H1 (cell line): ENCODE measurements around the gene ADIPOR2. TPM values are rescaled to one million over a fixed set of nuclear protein-coding genes. Genes with fewer than 3 reads are reported as not detected.

ENCODE experiments used
- CTCF ChIA-PET: fragments of 300-600 bp; sonication (Branson Sonifier 250); formaldehyde crosslinking; loops from one replicate; lab custom pipeline; 2021; ENCODE audit not compliant: partially characterized antibody; lab: Charles Lee
- POLR2A ChIA-PET: fragments of 300-600 bp; sonication (Branson Sonifier 250); formaldehyde crosslinking; loops from one replicate; lab custom pipeline; 2021; ENCODE audit warnings: inconsistent platforms; ENCODE audit not compliant: partially characterized antibody; lab: Charles Lee
- DNase-seq, 2 experiments: peaks; one replicate each; pipeline versions ENCODE4 v3.0.0 to v3.0.0-alpha.2; 2010 to 2022; ENCODE audit warnings: low spot score in 2 of 2, low read depth in 1 of 2, mixed read lengths in 1 of 2
- FAIRE-seq: peaks from 2 replicates; lab custom pipeline; 2011; peaks lifted over from hg19 to GRCh38; lab: Jason Lieb, UNC
- H2AFZ ChIP-seq: 2 replicates; pipeline ENCODE4 v1.8.1; 2012; ENCODE audit warnings: low read length, inconsistent platforms
- H2AK5ac ChIP-seq: 2 replicates; pipeline ENCODE4 v1.6.1; 2013; ENCODE audit warnings: low read depth, low read length
- H2BK120ac ChIP-seq: replicated peaks from 2 replicates; pipeline ENCODE3; 2013; ENCODE audit warnings: low read depth, low read length, inconsistent platforms
- H2BK12ac ChIP-seq: 2 replicates; pipeline ENCODE4 v1.6.1; 2013; ENCODE audit warnings: low read depth, low read length
- H2BK15ac ChIP-seq: 2 replicates; pipeline ENCODE4 v1.6.1; 2013; ENCODE audit warnings: low read length
- H2BK20ac ChIP-seq: 2 replicates; pipeline ENCODE4 v1.6.1; 2013; ENCODE audit warnings: low read length
- H2BK5ac ChIP-seq: 2 replicates; pipeline ENCODE4 v1.6.1; 2013; ENCODE audit warnings: low read depth, low read length
- H3K14ac ChIP-seq: 2 replicates; pipeline ENCODE4 v1.6.1; 2013; ENCODE audit warnings: inconsistent platforms; ENCODE audit not compliant: insufficient read length
- H3K18ac ChIP-seq: 2 replicates; pipeline ENCODE4 v1.6.1; 2013; ENCODE audit warnings: low read length; ENCODE audit errors: extremely low read depth
- H3K23ac ChIP-seq: 2 replicates; pipeline ENCODE4 v1.6.1; 2013; ENCODE audit warnings: inconsistent platforms; ENCODE audit not compliant: insufficient read length
- H3K23me2 ChIP-seq: 2 replicates; pipeline ENCODE4 v1.6.1; 2013; ENCODE audit warnings: low read depth, low read length
- H3K27ac ChIP-seq: 2 replicates; pipeline ENCODE4 v1.6.1; 2011; ENCODE audit warnings: low read depth, low read length, inconsistent platforms
- H3K27me3 ChIP-seq, 4 experiments: replicated peaks in 1 of 4; 1 replicate in 1 of 4; 2 replicates in 3 of 4; pipeline versions ENCODE4 v1.6.1 to v1.8.1; 2011 to 2013; ENCODE audit warnings: low read length in 3 of 4, mild to moderate bottlenecking in 3 of 4, inconsistent platforms in 2 of 4, mixed read lengths in 2 of 4, moderate library complexity in 1 of 4; ENCODE audit not compliant: control insufficient read depth in 3 of 4, insufficient read depth in 3 of 4; ENCODE audit errors: extremely low read depth in 1 of 4
- H3K36me3 ChIP-seq, 4 experiments: 2 replicates each; pipeline versions ENCODE4 v1.6.1 to v1.8.1; 2011 to 2013; ENCODE audit warnings: mild to moderate bottlenecking in 4 of 4, low read length in 3 of 4, moderate library complexity in 2 of 4, control low read depth in 1 of 4, inconsistent platforms in 1 of 4; ENCODE audit not compliant: insufficient read depth in 4 of 4, control insufficient read depth in 2 of 4
- H3K4ac ChIP-seq: replicated peaks from 2 replicates; pipeline ENCODE3; 2013; ENCODE audit warnings: low read length, low read depth, mixed read lengths, inconsistent platforms; ENCODE audit not compliant: insufficient read length
- H3K4me1 ChIP-seq, 4 experiments: replicated peaks in 1 of 4; 1 replicate in 1 of 4; 2 replicates in 3 of 4; pipeline versions ENCODE4 v1.6.1 to v1.8.1; 2011 to 2013; ENCODE audit warnings: low read length in 3 of 4, inconsistent platforms in 2 of 4, mixed read lengths in 1 of 4; ENCODE audit not compliant: insufficient read depth in 4 of 4, control insufficient read depth in 3 of 4
- H3K4me2 ChIP-seq, 2 experiments: 2 replicates each; pipeline versions ENCODE4 v1.6.1 to v1.8.1; 2011 to 2013; ENCODE audit warnings: low read depth in 2 of 2, low read length in 2 of 2, control low read depth in 1 of 2, inconsistent platforms in 1 of 2, mild to moderate bottlenecking in 1 of 2; ENCODE audit not compliant: insufficient read depth in 1 of 2
- H3K4me3 ChIP-seq, 4 experiments: fragments of 200-600, 300-600 bp in 1 of 4; sonication (generic), shearing (Covaris generic), sonication (Bioruptor Twin) in 1 of 4; 2 replicates each; pipeline versions ENCODE4 v1.5.1 to v1.8.1; 2011 to 2016; ENCODE audit warnings: low read length in 4 of 4, low read depth in 3 of 4, control low read depth in 2 of 4, inconsistent platforms in 2 of 4, mild to moderate bottlenecking in 2 of 4, mixed read lengths in 1 of 4, moderate library complexity in 1 of 4; ENCODE audit not compliant: insufficient read depth in 2 of 4; ENCODE audit errors: extremely low read depth in 1 of 4
- H3K56ac ChIP-seq: replicated peaks from 2 replicates; pipeline ENCODE3; 2013; ENCODE audit warnings: low read depth, mild to moderate bottlenecking, mixed read lengths, low read length, inconsistent platforms; ENCODE audit not compliant: insufficient read length
- H3K79me1 ChIP-seq: 2 replicates; pipeline ENCODE4 v1.6.1; 2013; ENCODE audit warnings: low read depth, low read length, control low read depth
- H3K79me2 ChIP-seq, 2 experiments: 2 replicates each; pipeline versions ENCODE4 v1.6.1 to v1.8.1; 2012 to 2013; ENCODE audit warnings: low read length in 2 of 2, mild to moderate bottlenecking in 2 of 2, inconsistent platforms in 1 of 2; ENCODE audit not compliant: insufficient read depth in 2 of 2, control insufficient read depth in 1 of 2
- H3K9ac ChIP-seq, 4 experiments: replicated peaks in 1 of 4; 1 replicate in 1 of 4; 2 replicates in 3 of 4; pipeline versions ENCODE4 v1.6.1 to v1.8.1; 2011 to 2013; ENCODE audit warnings: low read depth in 3 of 4, low read length in 3 of 4, control low read depth in 2 of 4, mild to moderate bottlenecking in 2 of 4, moderate library complexity in 2 of 4, inconsistent platforms in 1 of 4; ENCODE audit errors: extremely low read depth in 1 of 4
- H3K9me3 ChIP-seq, 2 experiments: 2 replicates each; pipeline versions ENCODE4 v1.6.1 to v1.8.1; 2012 to 2013; ENCODE audit warnings: mild to moderate bottlenecking in 2 of 2, moderate library complexity in 2 of 2, control low read depth in 1 of 2, inconsistent platforms in 1 of 2, low read depth in 1 of 2, low read length in 1 of 2, mixed read lengths in 1 of 2; ENCODE audit not compliant: insufficient read depth in 2 of 2
- H4K20me1 ChIP-seq, 2 experiments: replicated peaks in 1 of 2; 2 replicates each; pipeline versions ENCODE3 to v1.8.1; 2011 to 2013; ENCODE audit warnings: inconsistent platforms in 2 of 2, low read length in 2 of 2, mild to moderate bottlenecking in 1 of 2; ENCODE audit not compliant: insufficient read depth in 2 of 2, control insufficient read depth in 1 of 2
- H4K5ac ChIP-seq: 2 replicates; pipeline ENCODE4 v1.6.1; 2013; ENCODE audit warnings: low read length, low read depth, mixed read lengths, inconsistent platforms; ENCODE audit not compliant: insufficient read length
- H4K8ac ChIP-seq: 2 replicates; pipeline ENCODE4 v1.8.0; 2013; ENCODE audit warnings: mild to moderate bottlenecking, moderate library complexity, low read length, inconsistent platforms; ENCODE audit not compliant: insufficient read depth; ENCODE audit errors: extremely low read depth
- H4K91ac ChIP-seq: replicated peaks from 2 replicates; pipeline ENCODE3; 2013; ENCODE audit warnings: low read length, mixed read lengths, inconsistent platforms; ENCODE audit not compliant: insufficient read length
- BACH1 ChIP-seq: IDR thresholded peaks from 2 replicates; pipeline ENCODE4 v1.6.1; 2012; ENCODE audit warnings: low read length, improper control_type of control experiment
- BCL11A ChIP-seq, 2 experiments: IDR thresholded peaks; one replicate each; pipeline ENCODE4 v1.6.1; 2011; ENCODE audit warnings: low read depth in 2 of 2, low read length in 2 of 2, mild to moderate bottlenecking in 2 of 2
- CEBPB ChIP-seq: IDR thresholded peaks from 2 replicates; pipeline ENCODE4 v1.6.1; 2012; ENCODE audit warnings: low read depth, low read length
- CHD1 ChIP-seq: IDR thresholded peaks from 2 replicates; pipeline ENCODE4 v1.6.1; 2012; ENCODE audit warnings: low read depth, low read length, improper control_type of control experiment
- EGR1 ChIP-seq: IDR thresholded peaks from 2 replicates; pipeline ENCODE4 v1.6.1; 2011; ENCODE audit warnings: low read depth, low read length, borderline replicate concordance
- GABPA ChIP-seq: IDR thresholded peaks from 2 replicates; pipeline ENCODE4 v1.6.1; 2011; ENCODE audit warnings: mild to moderate bottlenecking, low read length, moderate library complexity, borderline replicate concordance; ENCODE audit not compliant: insufficient read depth
- JUN ChIP-seq: IDR thresholded peaks from 2 replicates; pipeline ENCODE4 v1.6.1; 2011; ENCODE audit warnings: low read depth, mild to moderate bottlenecking, improper control_type of control experiment, low read length
- KDM5A ChIP-seq: fragments of 200-600 bp; IDR thresholded peaks from 2 replicates; pipeline ENCODE4 v1.7.1; 2012; ENCODE audit warnings: mild to moderate bottlenecking, low read length, inconsistent platforms, mixed read lengths
- RBBP5 ChIP-seq: IDR thresholded peaks from 2 replicates; pipeline ENCODE4 v1.7.1; 2012; ENCODE audit warnings: low read depth, mild to moderate bottlenecking, inconsistent platforms, low read length, moderate library complexity, borderline replicate concordance
- SAP30 ChIP-seq: fragments of 300-600 bp; sonication (generic); IDR thresholded peaks from 2 replicates; pipeline ENCODE4 v1.7.1; 2012; ENCODE audit warnings: low read length, moderate library complexity, mild to moderate bottlenecking, inconsistent platforms; ENCODE audit not compliant: insufficient read depth, insufficient replicate concordance
- SIRT6 ChIP-seq: IDR thresholded peaks from one replicate; pipeline ENCODE4 v1.7.1; 2012; ENCODE audit warnings: low read length, inconsistent platforms
- TAF7 ChIP-seq: optimal IDR thresholded peaks from 2 replicates; pipeline ENCODE3; 2011; ENCODE audit warnings: low read depth, mild to moderate bottlenecking, inconsistent platforms, low read length, moderate library complexity, borderline replicate concordance
- WGBS, 2 experiments: shearing (Covaris generic) in 1 of 2; methylation state at CpG; one replicate each; pipeline versions ENCODE4 v1.1.6 to v1.1.7; 2013 to 2015; ENCODE audit warnings: low lambda C conversion rate in 2 of 2, mixed read lengths in 2 of 2, inconsistent platforms in 1 of 2, low coverage in 1 of 2, missing lambda C conversion rate in 1 of 2; ENCODE audit not compliant: insufficient replicate concordance in 2 of 2, insufficient coverage in 1 of 2, insufficient read length in 1 of 2; ENCODE audit errors: extremely low coverage in 1 of 2, missing lambda C conversion rate in 1 of 2; 5-methylcytosine and 5-hydroxymethylcytosine counted together
- polyA plus RNA-seq, 7 experiments: library from polyadenylated mRNA; depleted of rRNA in 3 of 7; stranded (reverse) in 5 of 7; unstranded in 2 of 7; fragments of >200 nt in 5 of 7; fragments of 200-250 nt in 2 of 7; gene quantifications; 1 replicate in 5 of 7; 2 replicates in 1 of 7; 4 replicates in 1 of 7; pipeline versions ENCODE4 v1.2.1 to v1.2.3, GENCODE V29; 2011 to 2013; ENCODE audit warnings: missing spikeins in 2 of 7, mixed read lengths in 2 of 7
- total RNA-seq: library from RNA; stranded (reverse); fragmentation: NEBNext Ultra II Directional; extraction: Animal tissue kit (Norgen Biotek cat#: 25700); gene quantifications from 2 replicates; pipeline ENCODE4 v1.2.1, GENCODE V29; 2021
- TF ChIP-seq, protein P1 (sequence below): IDR thresholded peaks from 2 replicates; pipeline ENCODE4 v1.6.1; 2012; ENCODE audit warnings: inconsistent platforms

ADIPOR2 gene
- total and polyA plus RNA-seq, 2 of the 8 experiments (the other 6 are each of a cell fraction or from before 2014, with no cell fraction given), result 17.5 to 50.8 TPM

DNA sequence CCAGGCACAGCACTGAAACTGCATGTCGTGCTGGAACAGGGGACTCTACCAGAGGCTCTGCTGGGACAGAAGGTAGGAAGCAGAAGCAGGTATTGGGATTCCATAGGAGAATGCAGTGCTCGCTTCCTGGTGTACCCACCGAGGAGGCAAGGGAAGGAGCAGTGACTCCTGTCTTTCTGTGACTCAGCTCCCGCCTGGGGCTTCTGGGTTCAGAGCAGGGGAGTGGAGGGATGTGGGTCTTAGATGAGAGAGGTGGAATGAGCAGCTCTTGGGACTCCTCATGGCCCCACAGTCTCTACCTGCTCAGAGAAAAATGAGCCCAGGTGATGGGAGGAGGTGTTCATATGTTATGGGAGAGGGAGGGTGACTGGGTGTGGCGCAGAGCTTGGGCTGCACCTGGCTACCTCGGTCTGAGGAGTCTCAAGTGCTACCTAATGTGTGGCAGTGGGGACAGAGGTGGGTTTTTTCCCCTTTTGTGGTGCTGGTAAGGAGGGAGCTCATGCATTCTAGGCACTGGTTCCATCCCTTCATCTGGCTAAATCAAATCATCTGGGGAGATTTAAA is 35.6 kb upstream of the ADIPOR2 start:
- no peak overlapping the region for H4K91ac ChIP-seq
- no peaks in the 10 kb centered on the region for H3K23me2 ChIP-seq
- H3K27ac ChIP-seq, result no peak overlapping the region
- DNase-seq (no peak), FAIRE-seq (no peak)
- H2AFZ ChIP-seq, result no peak overlapping the region
- H3K4me2 ChIP-seq, result no peak overlapping the region
- H3K79me2 ChIP-seq, result no peaks in the 10 kb centered on the region
- no peak overlapping the region for H2BK15ac ChIP-seq
- no peak overlapping the region for H3K23ac ChIP-seq
- peak overlapping the region; percentile 6; the same call in 1 of the 2 replicates for H4K8ac ChIP-seq
- POLR2A ChIA-PET, result interaction anchor here (0.6 to 0.9 kb wide), 2 partner anchors 144 to 542 kb away, joined by 3 read pairs; no protein-coding TSS in a partner anchor
- no peak overlapping the region for H2BK12ac ChIP-seq
- no peak overlapping the region for H2BK20ac ChIP-seq
- no peak overlapping the region for H3K18ac ChIP-seq
- H3K4me1 ChIP-seq, result peaks cover 0 to 3% (median 0%) of the 10 kb centered on the region in 4 experiments; a peak in 1 of 7 replicates
- H2AK5ac ChIP-seq, result no peak overlapping the region
- H3K56ac ChIP-seq, result no peak overlapping the region
- no peaks in the 10 kb centered on the region for H3K36me3 ChIP-seq
- H2BK120ac ChIP-seq, result no peak overlapping the region
- no peaks in the 10 kb centered on the region for H4K20me1 ChIP-seq
- H3K4me3 ChIP-seq, result no peak overlapping the region
- no peak overlapping the region for H3K9ac ChIP-seq
- H3K14ac ChIP-seq, result no peak overlapping the region
- peaks cover 4 to 8% (median 6%) of the 10 kb centered on the region in 4 experiments for H3K27me3 ChIP-seq
- H2BK5ac ChIP-seq, result no peak overlapping the region
- H3K4ac ChIP-seq, result no peak overlapping the region
- no peaks in the 10 kb centered on the region for H3K9me3 ChIP-seq
- CTCF ChIA-PET, result interaction anchor here (0.8 to 18.8 kb wide), 11 partner anchors 9 to 285 kb away, joined by 3 to 265 read pairs (median 7); no protein-coding TSS in a partner anchor
- H4K5ac ChIP-seq, result no peak overlapping the region
- WGBS, 2 experiments, result 81% methylated on average over 6 of the region's 6 CpGs; no CpG with 5 or more reads in 1 of the 2 experiments
- no peaks in the 10 kb centered on the region for H3K79me1 ChIP-seq
- TF ChIP-seq EGR1, result no peak
- TF ChIP-seq KDM5A, result no peak
- no peak for TF ChIP-seq BACH1
- TF ChIP-seq JUN, result no peak
- TF ChIP-seq CHD1, result no peak
- TF ChIP-seq, protein P1, sequence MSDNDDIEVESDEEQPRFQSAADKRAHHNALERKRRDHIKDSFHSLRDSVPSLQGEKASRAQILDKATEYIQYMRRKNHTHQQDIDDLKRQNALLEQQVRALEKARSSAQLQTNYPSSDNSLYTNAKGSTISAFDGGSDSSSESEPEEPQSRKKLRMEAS, result no peak
- no peak for TF ChIP-seq BCL11A (IDR thresholded peaks at IDR 0.05; ENCODE audit: low read depth in 2 of 2, low read length in 2 of 2)
- no peak for TF ChIP-seq GABPA
- TF ChIP-seq RBBP5, result no peak
- no peak for TF ChIP-seq CEBPB
- TF ChIP-seq SAP30, result no peak
- no peak for TF ChIP-seq TAF7
- TF ChIP-seq SIRT6, result no peak
